HG03520 (cell line): ENCODE data around the gene TNNI3K.
"Not testable (repeated sequence)": the region's sequence is repeated elsewhere in the genome, so short reads cannot be mapped to it uniquely, and the experiment has no call there.

Experiments used
- ATAC-seq: cut with Tn5 transposase; IDR thresholded peaks from one replicate; pipeline ENCODE4 v1.9.1; 2021; ENCODE audit warnings: mild to moderate bottlenecking, moderate library complexity; ENCODE audit not compliant: unreplicated experiment

TNNI3K gene

GRCh38 chr1:74235153-74235552 is at the start of gene TNNI3K:
Gene TNNI3K (plus strand): TSS chr1:74235387. CDS start chr1:74235452, 65 bp downstream.
- ATAC-seq = no peak

GRCh38 chr1:74193908-74194307 is 41.3 kb upstream of the TNNI3K start:
- no peak for ATAC-seq

- ATAC-seq = no peak
Measured at GRCh38 chr1:74195339-74195738, 39.8 kb upstream of the TNNI3K start.

- peak; percentile 10 for ATAC-seq
Measured at GRCh38 chr1:74197255-74197654, 37.9 kb upstream of the TNNI3K start.

GRCh38 chr1:74197657-74198552 is 37.3 kb upstream of the TNNI3K start, which contains the start of the genes FPGT and LRRIQ3:
Gene FPGT (plus strand): TSS chr1:74198242. CDS start chr1:74198279, 37 bp downstream.
Gene LRRIQ3 (minus strand): TSS chr1:74198176. CDS start chr1:74183684, 14,492 bp downstream.
- peak; percentile 92 for ATAC-seq

GRCh38 chr1:74199504-74199903 is 35.7 kb upstream of the TNNI3K start:
- ATAC-seq = no peak

- no peak for ATAC-seq
Measured at GRCh38 chr1:74205266-74205665, 29.9 kb upstream of the TNNI3K start.

- no peak for ATAC-seq
Measured at GRCh38 chr1:74215229-74215628, 20.0 kb upstream of the TNNI3K start.

GRCh38 chr1:74222701-74223100 is 12.5 kb upstream of the TNNI3K start:
- no peak for ATAC-seq

GRCh38 chr1:74223453-74223852 is 11.7 kb upstream of the TNNI3K start:
- no peak for ATAC-seq

- ATAC-seq = no peak
Measured at GRCh38 chr1:74236440-74236839, 1.3 kb downstream of the TNNI3K start.

GRCh38 chr1:74237035-74237434 is 1.8 kb downstream of the TNNI3K start:
- no peak for ATAC-seq

GRCh38 chr1:74237787-74238186 is 2.6 kb downstream of the TNNI3K start:
- no peak for ATAC-seq

- no peak for ATAC-seq
Measured at GRCh38 chr1:74245168-74245772, 10.1 kb downstream of the TNNI3K start.

- no peak for ATAC-seq
Measured at GRCh38 chr1:74246315-74246714, 11.1 kb downstream of the TNNI3K start.

- no peak for ATAC-seq
Measured at GRCh38 chr1:74247881-74248528, 12.8 kb downstream of the TNNI3K start.

- not testable (repeated sequence) for ATAC-seq
Measured at GRCh38 chr1:74253243-74253824, 18.1 kb downstream of the TNNI3K start.

GRCh38 chr1:74266001-74266400 is 30.8 kb downstream of the TNNI3K start:
- ATAC-seq = no peak

- ATAC-seq = no peak
Measured at GRCh38 chr1:74271503-74271902, 36.3 kb downstream of the TNNI3K start.

- no peak for ATAC-seq
Measured at GRCh38 chr1:74280642-74281396, 45.6 kb downstream of the TNNI3K start.
